HG02852 (cell line): ENCODE data around the gene VWA8.
"Not testable (repeated sequence)": the region's sequence is repeated elsewhere in the genome, so short reads cannot be mapped to it uniquely, and the experiment has no call there.

ENCODE experiments used
- ATAC-seq: cut with Tn5 transposase; IDR thresholded peaks from one replicate; pipeline ENCODE4 v1.9.1; 2021; ENCODE audit warnings: mild to moderate bottlenecking, moderate library complexity; ENCODE audit not compliant: unreplicated experiment

The VWA8 gene

GRCh38 chr13:41969072-41969471, 8.2 kb upstream of the VWA8 start:
- no peak for ATAC-seq

DNA sequence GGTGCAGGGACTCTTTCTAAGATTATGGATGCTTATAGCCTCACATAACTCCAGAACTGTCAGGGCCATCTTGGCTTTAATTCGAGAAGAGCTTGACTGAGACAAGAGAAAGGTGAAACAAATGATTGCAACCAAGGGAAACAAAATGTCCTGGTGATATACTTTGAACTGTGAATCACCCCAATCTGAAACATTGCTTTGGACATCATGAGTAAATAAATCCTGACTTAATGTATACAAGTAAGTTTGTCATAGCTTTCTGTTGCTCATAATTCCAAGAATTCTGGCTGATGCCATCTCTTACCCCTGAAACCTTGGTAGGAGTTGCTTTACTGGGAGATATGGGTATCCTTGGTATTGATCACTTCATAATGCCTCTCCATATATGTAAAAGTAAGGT, 5.8 kb upstream of the VWA8 start:
- ATAC-seq: no peak

DNA sequence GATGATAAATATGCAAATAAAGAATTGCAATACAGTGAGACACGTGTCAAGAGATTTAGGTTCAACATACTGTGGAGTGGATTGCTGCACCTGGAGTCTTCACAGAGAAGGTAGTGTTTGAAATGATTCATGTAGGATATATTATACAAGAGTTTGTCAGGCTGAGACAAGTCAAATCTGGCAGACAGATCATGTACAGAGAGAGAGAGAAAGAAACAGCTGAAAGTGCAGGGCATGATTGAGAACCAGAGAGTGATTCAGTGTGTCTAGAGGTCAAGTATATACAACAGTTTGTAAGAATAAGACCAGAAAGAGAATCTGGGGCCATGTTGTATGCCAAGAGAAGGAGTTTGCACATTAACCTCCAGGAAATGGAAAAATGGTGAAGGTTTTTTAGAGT, 2.1 kb upstream of the VWA8 start:
- ATAC-seq: no peak

- ATAC-seq: no peak
Measured at GRCh38 chr13:41961466-41961760, 504 bp upstream of the VWA8 start.

- peak; percentile 17 for ATAC-seq
Measured at GRCh38 chr13:41960211-41960636, 685 bp downstream of the VWA8 start.

GRCh38 chr13:41956272-41956671, 4.6 kb downstream of the VWA8 start:
- ATAC-seq: no peak

GRCh38 chr13:41955605-41956004, 5.3 kb downstream of the VWA8 start:
- no peak for ATAC-seq

DNA sequence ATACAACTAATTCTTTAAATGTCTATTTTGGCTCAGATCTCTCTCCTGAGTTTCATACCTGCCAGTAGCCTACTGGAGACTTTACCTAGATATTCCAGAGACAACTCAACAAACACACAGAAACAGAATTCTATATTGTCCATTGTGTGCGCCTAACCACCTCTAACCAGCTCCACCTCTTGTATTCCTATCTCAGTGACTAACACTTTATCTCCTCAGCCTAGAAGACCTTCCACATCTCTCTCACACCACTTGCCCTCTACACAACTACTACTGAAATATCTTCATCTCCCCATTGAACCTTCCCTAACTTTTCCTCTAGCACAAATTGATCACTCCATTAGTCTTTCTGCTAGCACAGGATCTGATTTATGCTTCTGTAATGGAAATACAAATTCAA, 6.7 kb downstream of the VWA8 start:
- no peak for ATAC-seq

DNA sequence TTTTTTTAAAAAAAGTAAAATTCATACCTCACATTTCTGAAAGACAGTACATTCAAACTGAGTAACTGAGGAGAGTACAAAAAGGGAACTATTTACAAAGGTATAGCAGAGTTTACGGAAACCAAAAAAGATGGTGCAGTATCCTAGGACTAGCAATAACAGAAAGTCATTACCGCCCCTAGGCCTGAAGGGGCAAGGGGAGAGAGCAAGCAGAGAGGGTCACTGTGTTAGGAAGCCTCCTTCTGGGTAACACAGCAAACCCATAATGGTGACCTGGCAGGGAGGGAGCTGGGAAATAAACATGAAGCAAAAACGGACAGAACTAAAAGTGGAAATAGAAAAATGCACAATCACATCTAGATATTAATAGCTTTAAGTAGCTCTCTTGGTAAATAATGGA, 8.2 kb downstream of the VWA8 start:
- no peak for ATAC-seq

DNA sequence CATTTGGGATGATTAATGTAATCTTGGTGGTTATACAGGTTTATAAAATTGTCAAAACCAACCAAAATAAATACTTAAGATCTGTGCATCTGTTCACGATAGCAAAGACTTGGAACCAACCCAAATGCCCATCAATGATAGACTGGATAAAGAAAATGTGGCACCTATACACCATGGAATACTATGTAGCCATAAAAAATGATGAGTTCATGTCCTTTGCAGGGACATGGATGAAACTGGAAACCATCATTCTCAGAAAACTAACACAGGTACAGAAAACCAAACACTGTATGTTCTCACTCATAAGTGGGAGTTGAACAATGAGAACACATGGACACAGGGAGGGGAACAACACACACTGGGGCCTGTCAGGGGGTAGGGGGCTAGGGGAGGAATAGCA, 11.8 kb downstream of the VWA8 start:
- not testable (repeated sequence) for ATAC-seq

DNA sequence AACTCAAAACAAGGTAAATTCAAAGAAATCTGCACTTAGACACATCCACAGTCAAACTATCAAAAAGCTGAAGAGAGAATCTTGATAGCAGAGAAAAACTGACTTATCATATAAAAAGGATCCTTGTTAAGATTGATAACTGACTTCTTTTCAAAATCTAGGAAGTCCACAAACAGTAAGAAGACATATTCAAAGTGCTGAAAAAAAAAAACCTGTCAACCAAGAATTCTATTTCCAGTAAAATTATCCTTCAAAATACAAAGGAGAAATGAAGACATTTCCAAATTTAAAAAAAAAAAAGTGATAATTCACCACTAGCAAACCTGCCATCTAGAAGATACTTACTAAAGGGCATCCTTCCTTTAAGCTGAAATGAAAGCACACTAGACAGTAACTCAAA, 15.0 kb downstream of the VWA8 start:
- no peak for ATAC-seq

- ATAC-seq: no peak
Measured at GRCh38 chr13:41944635-41945397, 16.1 kb downstream of the VWA8 start.

DNA sequence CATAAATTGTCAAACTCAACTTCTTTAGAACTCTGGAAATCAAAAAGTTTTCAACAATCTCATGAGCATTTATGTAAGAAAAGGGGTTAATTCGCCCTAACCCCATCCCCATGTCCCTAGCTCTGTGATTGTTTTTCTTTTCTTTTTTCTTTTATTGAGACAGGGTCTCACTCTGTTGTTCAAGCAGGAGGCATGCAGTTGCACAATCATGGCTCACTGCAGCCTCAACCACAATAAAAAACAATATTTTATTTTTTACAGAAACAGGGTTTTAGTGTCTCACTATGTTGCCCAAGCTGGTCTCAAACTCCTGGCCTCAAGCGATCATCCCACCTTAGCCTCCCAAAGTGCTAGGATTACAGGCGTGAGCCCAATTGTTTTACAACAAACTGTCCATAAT, 16.7 kb downstream of the VWA8 start:
- ATAC-seq: no peak

- ATAC-seq: peak; percentile 45
Measured at GRCh38 chr13:41942462-41943094, 18.3 kb downstream of the VWA8 start.

- ATAC-seq: no peak
Measured at GRCh38 chr13:41941174-41941573, 19.7 kb downstream of the VWA8 start.

- ATAC-seq: no peak
Measured at GRCh38 chr13:41939398-41939797, 21.5 kb downstream of the VWA8 start.

- no peak for ATAC-seq
Measured at GRCh38 chr13:41938918-41939317, 22.0 kb downstream of the VWA8 start.

- no peak for ATAC-seq
Measured at GRCh38 chr13:41937388-41937787, 23.5 kb downstream of the VWA8 start.

- no peak for ATAC-seq
Measured at GRCh38 chr13:41935501-41935900, 25.4 kb downstream of the VWA8 start.

DNA sequence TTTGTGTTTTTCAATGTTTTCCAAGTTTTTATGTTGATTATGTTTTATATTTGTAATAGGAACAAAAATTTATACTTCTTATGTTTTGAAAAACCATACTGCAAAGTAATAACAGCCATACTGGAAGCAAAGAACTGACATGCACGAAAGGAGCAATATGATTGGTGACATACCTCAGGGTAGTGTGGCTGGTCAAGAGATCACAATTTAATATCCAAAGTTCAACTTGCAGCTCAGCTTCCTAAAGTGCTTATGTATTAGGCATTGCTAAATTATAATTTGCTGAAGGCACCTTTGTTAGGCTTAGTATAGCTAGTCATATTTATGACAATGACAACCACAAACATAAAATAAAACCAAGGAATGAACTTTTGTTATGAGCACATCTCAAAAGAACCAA, 25.9 kb downstream of the VWA8 start:
- ATAC-seq: no peak

DNA sequence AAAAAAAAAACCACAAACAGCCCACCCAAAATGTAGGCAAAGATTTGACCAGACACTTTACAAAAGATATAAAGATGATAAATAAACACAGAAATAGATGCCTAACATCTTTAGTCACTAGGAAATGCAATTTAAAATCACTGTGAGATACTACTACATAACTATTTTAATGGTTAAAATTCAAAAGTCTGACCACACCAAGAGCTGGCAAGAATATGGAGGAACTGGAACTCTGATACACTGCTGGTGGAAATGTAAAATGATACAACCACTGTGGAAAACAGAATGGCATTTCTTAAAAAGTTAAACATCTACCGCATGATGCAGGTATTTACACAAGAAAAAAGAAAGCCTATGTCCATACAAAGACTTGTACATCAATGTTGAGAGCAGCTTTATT, 26.8 kb downstream of the VWA8 start:
- ATAC-seq: no peak

- no peak for ATAC-seq
Measured at GRCh38 chr13:41931337-41931736, 29.6 kb downstream of the VWA8 start.

DNA sequence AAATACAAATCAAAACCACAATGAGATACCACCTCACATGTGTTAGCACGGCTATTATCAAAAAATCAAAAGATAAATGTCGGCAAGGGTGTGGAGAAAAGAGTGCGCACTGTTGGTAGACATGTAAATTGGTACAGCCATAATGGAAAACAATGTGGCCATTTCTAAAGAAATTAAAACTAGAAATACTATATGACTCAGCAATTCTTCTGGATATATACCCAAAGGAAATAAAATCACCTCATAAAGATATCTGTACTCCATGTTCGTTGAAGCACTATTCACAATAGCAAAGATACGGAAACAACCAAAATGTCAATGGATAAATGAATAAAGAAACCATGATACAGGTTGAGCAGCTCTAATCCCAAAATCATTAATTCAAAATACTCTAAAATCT, 30.8 kb downstream of the VWA8 start:
- ATAC-seq: no peak
